Heart left ventricle (tissue), 13 donors: Measurements from ENCODE around the gene NCL.

Source experiments
- POLR2A ChIP-seq, 2 donors: fragments of 450-650 bp; IDR thresholded peaks; one replicate each; pipeline ENCODE4 v1.6.1; 2017; ENCODE audit warnings: antibody characterized with exemption in 2 of 2, mild to moderate bottlenecking in 2 of 2, moderate library complexity in 2 of 2
- TF ChIP-seq, protein P1 (sequence below), 12 donors: fragments of 200-600 bp; sonication (generic) in 4 of 12; IDR thresholded peaks; one replicate each; pipeline versions ENCODE4 v1.5.0 to v1.8.0; 2018 to 2022; ENCODE audit warnings: antibody characterized with exemption in 12 of 12, mild to moderate bottlenecking in 5 of 12
- donor health status: ischemic (EF 13 %, LVEDD 7.1; RV severe dilation, severe dysfunction).
- donor health status: DM: no; HTN: yes; CAD: no.
- donor health status: DM: no; HTN: no; CAD: no.
- donor health status: ischemic (EF 25% LVEDD 6.9; RV normal size, moderate dysfunction).
- donor health status: ischemic (EF 25% LVEDD 5.7; RV mildly dilated, moderate dysfunction).
- donor health status: ischemic (EF 35%, LVEDD 5.7; RV mildly dilated, moderate dysfunction).
- donor health status: nonischemic (EF 11% LVEDD 7.7; RV severe dilation, severe dysfunction).
- donor health status: DM: yes; HTN: yes; CAD: no.
- donor health status: PGD.
- donor health status: ischemic (EF 29% LVEDD 5.4; RV normal size, mild dysfunction).
- donor health status: nonischemic (EF 23%, LVEDD 6.1; RV moderate dilation, normal function).

DNA sequence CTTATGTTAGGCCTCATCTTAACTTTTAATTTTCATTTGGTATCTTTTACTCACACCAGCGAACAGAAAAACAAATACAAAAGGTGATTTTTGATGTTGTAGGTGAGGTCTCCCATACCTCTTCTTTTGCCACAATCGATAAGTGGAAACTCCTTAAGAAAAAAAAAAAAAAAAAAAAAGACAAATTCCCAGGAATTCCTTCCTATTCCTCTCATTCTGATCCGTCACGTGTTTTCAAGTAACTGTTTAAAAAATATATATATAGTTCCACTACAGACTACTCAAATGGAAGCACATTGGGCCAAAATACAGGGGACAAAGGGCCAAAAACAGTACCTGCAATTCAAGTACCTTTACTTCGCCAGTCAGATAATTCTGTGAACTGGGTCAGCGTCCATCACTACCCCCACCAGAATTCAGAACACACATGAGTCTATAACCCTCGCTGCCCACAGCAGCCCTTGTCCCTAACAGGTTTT, 49.5 kb upstream of the NCL start:
- TF ChIP-seq, protein P1, sequence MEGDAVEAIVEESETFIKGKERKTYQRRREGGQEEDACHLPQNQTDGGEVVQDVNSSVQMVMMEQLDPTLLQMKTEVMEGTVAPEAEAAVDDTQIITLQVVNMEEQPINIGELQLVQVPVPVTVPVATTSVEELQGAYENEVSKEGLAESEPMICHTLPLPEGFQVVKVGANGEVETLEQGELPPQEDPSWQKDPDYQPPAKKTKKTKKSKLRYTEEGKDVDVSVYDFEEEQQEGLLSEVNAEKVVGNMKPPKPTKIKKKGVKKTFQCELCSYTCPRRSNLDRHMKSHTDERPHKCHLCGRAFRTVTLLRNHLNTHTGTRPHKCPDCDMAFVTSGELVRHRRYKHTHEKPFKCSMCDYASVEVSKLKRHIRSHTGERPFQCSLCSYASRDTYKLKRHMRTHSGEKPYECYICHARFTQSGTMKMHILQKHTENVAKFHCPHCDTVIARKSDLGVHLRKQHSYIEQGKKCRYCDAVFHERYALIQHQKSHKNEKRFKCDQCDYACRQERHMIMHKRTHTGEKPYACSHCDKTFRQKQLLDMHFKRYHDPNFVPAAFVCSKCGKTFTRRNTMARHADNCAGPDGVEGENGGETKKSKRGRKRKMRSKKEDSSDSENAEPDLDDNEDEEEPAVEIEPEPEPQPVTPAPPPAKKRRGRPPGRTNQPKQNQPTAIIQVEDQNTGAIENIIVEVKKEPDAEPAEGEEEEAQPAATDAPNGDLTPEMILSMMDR (IDR thresholded peaks at IDR 0.05) = no peak
- no peak for TF ChIP-seq POLR2A (IDR thresholded peaks at IDR 0.05)
